B cell (primary cell): ENCODE results near the gene CCDC121. TPM values are rescaled to one million over a fixed set of nuclear protein-coding genes. Genes with fewer than 3 reads are reported as not detected.

Experiments
- ATAC-seq: fragments of 200-7000 bp; cut with Tn5 transposase; one replicate; pipeline ENCODE4 v1.10.0; 2021; ENCODE audit warnings: low read depth, mild to moderate bottlenecking, moderate number of reproducible peaks, moderate library complexity
- CTCF ChIA-PET: fragments of 350-600 bp; sonication (Branson Sonifier 250); formaldehyde crosslinking; loops from one replicate; lab custom pipeline; 2021; ENCODE audit warnings: antibody characterized with exemption, inconsistent platforms; lab: Charles Lee
- POLR2A ChIA-PET: fragments of 350-600 bp; sonication (Branson Sonifier 250); formaldehyde crosslinking; loops from one replicate; lab custom pipeline; 2021; ENCODE audit warnings: antibody characterized with exemption; lab: Charles Lee
- DNase-seq: peaks from one replicate; pipeline ENCODE4 v3.0.0; 2013
- H2AFZ ChIP-seq: 2 replicates; pipeline ENCODE4 v1.6.1; 2012; ENCODE audit warnings: mild to moderate bottlenecking, low read depth, low read length; ENCODE audit not compliant: insufficient read depth, poor library complexity, severe bottlenecking
- H3K27ac ChIP-seq, 2 donors: 1 replicate in 1 of 2; 2 replicates in 1 of 2; pipeline ENCODE4 v1.5.1; 2012 to 2013; ENCODE audit warnings: low read length in 2 of 2, mild to moderate bottlenecking in 2 of 2, moderate library complexity in 1 of 2
- H3K27me3 ChIP-seq, 4 experiments: fragments of 200-600 bp in 1 of 4; sonication (generic) in 1 of 4; replicated peaks in 1 of 4; 1 replicate in 2 of 4; 2 replicates in 2 of 4; pipeline versions ENCODE4 v1.6.1 to v1.7.0; 2013 to 2016; ENCODE audit warnings: low read length in 3 of 4, mild to moderate bottlenecking in 2 of 4, mixed read lengths in 1 of 4, moderate library complexity in 1 of 4; ENCODE audit not compliant: insufficient read depth in 4 of 4, control insufficient read depth in 3 of 4; ENCODE audit errors: control extremely low read depth in 1 of 4
- H3K36me3 ChIP-seq, 2 experiments: replicated peaks in 1 of 2; 1 replicate in 1 of 2; 2 replicates in 1 of 2; pipeline versions ENCODE4 v1.6.1 to v1.7.1; 2013; ENCODE audit warnings: low read length in 1 of 2; ENCODE audit not compliant: insufficient read depth in 2 of 2, control insufficient read depth in 1 of 2; ENCODE audit errors: control extremely low read depth in 1 of 2, extremely low read depth in 1 of 2
- H3K4me1 ChIP-seq, 2 donors: fragments of 200-600 bp in 1 of 2; sonication (generic) in 1 of 2; 1 replicate in 1 of 2; 2 replicates in 1 of 2; pipeline versions ENCODE4 v1.5.1 to v1.6.1; 2013 to 2017; ENCODE audit warnings: low read length in 2 of 2; ENCODE audit not compliant: control insufficient read depth in 2 of 2, insufficient read depth in 2 of 2
- H3K4me2 ChIP-seq: replicated peaks from 2 replicates; pipeline ENCODE3; 2012; ENCODE audit warnings: mild to moderate bottlenecking, low read depth, low read length; ENCODE audit not compliant: poor library complexity, severe bottlenecking
- H3K4me3 ChIP-seq, 5 experiments: fragments of 200-600 bp in 1 of 5; sonication (generic) in 1 of 5; 1 replicate in 3 of 5; 2 replicates in 2 of 5; pipeline versions ENCODE4 v1.5.1 to v1.7.0; 2011 to 2016; ENCODE audit warnings: low read length in 4 of 5, mild to moderate bottlenecking in 4 of 5, low read depth in 2 of 5, control low read depth in 1 of 5, moderate library complexity in 1 of 5; ENCODE audit not compliant: insufficient read depth in 1 of 5; ENCODE audit errors: control extremely low read depth in 1 of 5, extremely low read depth in 1 of 5
- H3K79me2 ChIP-seq: fragments of 200-600 bp; sonication (generic); one replicate; pipeline ENCODE4 v1.6.0; 2016; ENCODE audit warnings: low read length; ENCODE audit not compliant: control insufficient read depth, insufficient read depth
- H3K9ac ChIP-seq: fragments of 200-600 bp; sonication (generic); 2 replicates; pipeline ENCODE4 v1.6.1; 2017; ENCODE audit warnings: mild to moderate bottlenecking, low read length, moderate library complexity
- H3K9me3 ChIP-seq, 3 donors: one replicate each; pipeline versions ENCODE4 v1.6.1 to v1.7.1; 2013; ENCODE audit warnings: low read length in 2 of 3; ENCODE audit not compliant: control insufficient read depth in 2 of 3, insufficient read depth in 1 of 3; ENCODE audit errors: control extremely low read depth in 1 of 3
- H4K20me1 ChIP-seq: 2 replicates; pipeline ENCODE4 v1.6.0; 2012; ENCODE audit warnings: mild to moderate bottlenecking, low read length; ENCODE audit not compliant: insufficient read depth, control insufficient read depth, poor library complexity, severe bottlenecking
- H3K27ac Mint-ChIP-seq: one replicate; pipeline ENCODE4 v1.8.0; 2021; ENCODE audit warnings: mixed read lengths
- H3K27me3 Mint-ChIP-seq: one replicate; pipeline ENCODE4 v1.8.0; 2021; ENCODE audit warnings: mixed read lengths
- H3K4me1 Mint-ChIP-seq: one replicate; pipeline ENCODE4 v1.8.0; 2021; ENCODE audit warnings: mixed read lengths
- H3K4me3 Mint-ChIP-seq: one replicate; pipeline ENCODE4 v1.8.0; 2021; ENCODE audit warnings: mixed read lengths
- H3K9me3 Mint-ChIP-seq: one replicate; pipeline ENCODE4 v1.8.0; 2022; ENCODE audit warnings: mixed read lengths; ENCODE audit not compliant: insufficient read depth
- CTCF ChIP-seq: fragments of 200-600 bp; IDR thresholded peaks from one replicate; pipeline ENCODE4 v1.8.0; 2022; ENCODE audit warnings: antibody characterized with exemption, mild to moderate bottlenecking
- EZH2 ChIP-seq: IDR thresholded peaks from 2 replicates; pipeline ENCODE4 v1.6.1; 2012; ENCODE audit warnings: borderline replicate concordance, low read depth, mild to moderate bottlenecking, moderate library complexity, low read length; ENCODE audit not compliant: insufficient read depth, poor library complexity, severe bottlenecking
- WGBS: methylation state at CpG from one replicate; pipeline ENCODE4 v1.1.5; 2013; ENCODE audit warnings: missing lambda C conversion rate; ENCODE audit not compliant: insufficient coverage; 5-methylcytosine and 5-hydroxymethylcytosine counted together
- intact Hi-C: fragments of 100-400 bp; cut with micrococcal nuclease; formaldehyde crosslinking; loops from one replicate; pipeline ENCODE4 v1.10.0; 2022
- polyA plus RNA-seq: library from polyadenylated mRNA; depleted of rRNA; stranded (reverse); fragments of >200 nt; gene quantifications from 2 replicates; pipeline ENCODE4 v1.2.3, GENCODE V29; 2012
- total RNA-seq, 2 donors: library from RNA; stranded (reverse); fragments of 120-200 nt in 1 of 2; gene quantifications; 1 replicate in 1 of 2; 2 replicates in 1 of 2; pipeline versions ENCODE4 v1.2.3 to v1.2.4, GENCODE V29; 2013 to 2022

CCDC121 gene
- total and polyA plus RNA-seq, 2 donors (not counting 1 experiment from before 2014, with no cell fraction given): 0.95 to 2.2 TPM

- no peak overlapping the region for H3K27ac ChIP-seq
- no peak overlapping the region for H3K27ac Mint-ChIP-seq
- intact Hi-C loops: loop anchor here (5.0 kb wide), 1 partner anchor 198 kb away; the partner anchor contains the start of gene NRBP1
- ChIA-PET CTCF (no interaction called here), POLR2A (no interaction called here)
- H3K4me3 ChIP-seq: no peak overlapping the region
- H3K4me2 ChIP-seq: no peak overlapping the region
- no peak overlapping the region for H3K9ac ChIP-seq
- H3K36me3 ChIP-seq: peaks cover 0 to 36% of the 10 kb centered on the region in 2 experiments
- no peak overlapping the region for H2AFZ ChIP-seq
- peaks cover 11% of the 10 kb centered on the region for H3K79me2 ChIP-seq
- DNase-seq: no peak
- no peaks in the 10 kb centered on the region for H4K20me1 ChIP-seq
- no peak for TF ChIP-seq EZH2
- no peak for TF ChIP-seq CTCF
- H3K9me3 Mint-ChIP-seq: no peaks in the 10 kb centered on the region
- H3K9me3 ChIP-seq: no peaks in the 10 kb centered on the region
- no peaks in the 10 kb centered on the region for H3K27me3 Mint-ChIP-seq
- no peak overlapping the region for H3K4me3 Mint-ChIP-seq
- peaks cover 16% of the 10 kb centered on the region for H3K4me1 Mint-ChIP-seq
- no peak for ATAC-seq
- no peaks in the 10 kb centered on the region for H3K27me3 ChIP-seq
- peaks cover 10 to 16% of the 10 kb centered on the region in 2 donors for H3K4me1 ChIP-seq
Measured at GRCh38 chr2:27624943-27625342, 3.9 kb downstream of the CCDC121 start.

- ATAC-seq: no peak
- Mint-ChIP-seq H3K4me3 (no peak overlapping the region), H3K4me1 (peaks cover 12% of the 10 kb centered on the region), H3K9me3 (no peaks in the 10 kb centered on the region), H3K27ac (no peak overlapping the region), H3K27me3 (no peaks in the 10 kb centered on the region)
- Histone ChIP-seq H3K4me2 (no peak overlapping the region), H3K79me2 (no peaks in the 10 kb centered on the region), H3K4me1 (peaks cover 2% of the 10 kb centered on the region in 2 donors), H2AFZ (no peak overlapping the region), H3K36me3 (peaks cover 0 to 44% of the 10 kb centered on the region in 2 experiments), H3K9ac (no peak overlapping the region), H3K9me3 (no peaks in the 10 kb centered on the region), H3K27ac (no peak overlapping the region), H3K4me3 (no peak overlapping the region), H3K27me3 (no peaks in the 10 kb centered on the region), H4K20me1 (no peaks in the 10 kb centered on the region)
- CTCF ChIA-PET: no interaction called here
- TF ChIP-seq CTCF: no peak
- no peak for DNase-seq
- intact Hi-C loops: no loop called here
- 83% methylated on average over 2 of the region's 3 CpGs for WGBS
- POLR2A ChIA-PET: no interaction called here
Measured at GRCh38 chr2:27622921-27623384, 5.9 kb downstream of the CCDC121 start.
